K562 (cell line): ENCODE results near the gene SNX1. TPM values are rescaled to one million over a fixed set of nuclear protein-coding genes. Genes with fewer than 3 reads are reported as not detected.

Experiments
- ATAC-seq: fragments of 200-7000 bp; cut with Tn5 transposase; 3 replicates; pipeline ENCODE4 v1.9.1; 2020; ENCODE audit warnings: moderate library complexity
- BruUV-seq: library from RNA; stranded (reverse); fragments of 400-500 nt; replicated peaks from 2 replicates; lab custom pipeline; 2021; lab: Mats Ljungman, UMichigan
- CTCF ChIA-PET: fragments of 300-600 bp; formaldehyde crosslinking; extraction: SDS; loops from one replicate; lab custom pipeline; 2021; ENCODE audit warnings: low intra/inter-chr PET ratio; lab: Yijun Ruan, JAX
- POLR2A ChIA-PET: fragments of 300-600, 350-650 bp; sonication (Branson Sonifier 250); formaldehyde crosslinking; extraction: SDS; loops from one replicate; lab custom pipeline; 2021; ENCODE audit warnings: antibody characterized with exemption, inconsistent platforms; lab: Yijun Ruan, JAX
- DNase-seq, 4 experiments: peaks; one replicate each; pipeline versions ENCODE4 v3.0.0 to v3.0.0-alpha.2; 2011 to 2018; ENCODE audit warnings: low spot score in 3 of 4, mixed read lengths in 3 of 4; ENCODE audit errors: extremely low read depth in 1 of 4
- FAIRE-seq: peaks from 2 replicates; lab custom pipeline; 2011; peaks lifted over from hg19 to GRCh38; lab: Jason Lieb, UNC
- H2AFZ ChIP-seq: 2 replicates; pipeline ENCODE4 v1.6.0; 2011; ENCODE audit warnings: low read depth, low read length, control low read depth, inconsistent platforms
- H3K27ac ChIP-seq: fragments of 200-600 bp; 3 replicates; pipeline ENCODE4 v1.8.0; 2011; ENCODE audit warnings: low read depth, mild to moderate bottlenecking, control low read depth, inconsistent platforms, low read length, moderate library complexity, mixed read lengths; ENCODE audit errors: extremely low read depth
- H3K27me3 ChIP-seq, 2 experiments: fragments of 300-600 bp in 1 of 2; 2 replicates in 1 of 2; 3 replicates in 1 of 2; pipeline versions ENCODE4 v1.6.0 to v1.8.0; 2011; ENCODE audit warnings: inconsistent platforms in 2 of 2, low read length in 2 of 2, mild to moderate bottlenecking in 1 of 2, mixed read lengths in 1 of 2, moderate library complexity in 1 of 2; ENCODE audit not compliant: control insufficient read depth in 2 of 2, insufficient read depth in 2 of 2
- H3K36me3 ChIP-seq: fragments of 300-600 bp; 3 replicates; pipeline ENCODE4 v1.8.0; 2011; ENCODE audit warnings: mild to moderate bottlenecking, low read length, inconsistent platforms; ENCODE audit not compliant: control insufficient read depth, insufficient read depth
- H3K4me1 ChIP-seq, 2 experiments: fragments of 200-600 bp in 1 of 2; replicated peaks in 1 of 2; 2 replicates in 1 of 2; 3 replicates in 1 of 2; pipeline versions ENCODE4 v1.5.1 to v1.8.0; 2011; ENCODE audit warnings: inconsistent platforms in 2 of 2, low read length in 2 of 2, mild to moderate bottlenecking in 1 of 2, mixed read lengths in 1 of 2, moderate library complexity in 1 of 2; ENCODE audit not compliant: control insufficient read depth in 2 of 2, insufficient read depth in 2 of 2
- H3K4me2 ChIP-seq: 2 replicates; pipeline ENCODE4 v1.6.1; 2011; ENCODE audit warnings: low read length, control low read depth, inconsistent platforms, mixed read lengths; ENCODE audit not compliant: insufficient read depth
- H3K4me3 ChIP-seq: fragments of 200-600 bp; sonication (generic), shearing (Covaris generic); 2 replicates; pipeline ENCODE4 v1.5.1; 2016; ENCODE audit warnings: control low read depth, inconsistent platforms
- H3K79me2 ChIP-seq: fragments of 200-600 bp; 3 replicates; pipeline ENCODE4 v1.8.0; 2011; ENCODE audit warnings: low read length, inconsistent platforms; ENCODE audit not compliant: control insufficient read depth, insufficient read depth
- H3K9ac ChIP-seq, 2 experiments: 2 replicates each; pipeline versions ENCODE4 v1.6.0 to v1.6.1; 2011; ENCODE audit warnings: low read depth in 2 of 2, low read length in 2 of 2, control low read depth in 1 of 2, inconsistent platforms in 1 of 2, mild to moderate bottlenecking in 1 of 2, mixed read lengths in 1 of 2; ENCODE audit not compliant: insufficient read depth in 1 of 2
- H3K9me1 ChIP-seq: one replicate; pipeline ENCODE4 v1.6.0; 2011; ENCODE audit warnings: inconsistent platforms, mild to moderate bottlenecking, low read length, moderate library complexity; ENCODE audit not compliant: control insufficient read depth, insufficient read depth
- H3K9me3 ChIP-seq: replicated peaks from 2 replicates; pipeline ENCODE4 v1.5.1; 2011; ENCODE audit warnings: low read depth, low read length, inconsistent platforms; ENCODE audit not compliant: control insufficient read depth, insufficient read depth
- H4K20me1 ChIP-seq: replicated peaks from 2 replicates; pipeline ENCODE4 v1.6.1; 2011; ENCODE audit warnings: low read length, inconsistent platforms, mixed read lengths; ENCODE audit not compliant: control insufficient read depth, insufficient read depth
- EWSR1 ChIP-seq: fragments of 450-650 bp; IDR thresholded peaks from 2 replicates; pipeline ENCODE4 v1.6.1; 2018; ENCODE audit warnings: borderline replicate concordance, mild to moderate bottlenecking, low read depth, moderate library complexity; ENCODE audit not compliant: partially characterized antibody
- FOXJ2 ChIP-seq: fragments of 200-800 bp; sonication (Bioruptor generic); IDR thresholded peaks from 2 replicates; pipeline ENCODE4 v1.6.1; 2016; ENCODE audit warnings: missing genetic modification characterization, missing compliant biosample characterization
- HSF4 ChIP-seq: fragments of 250-450 bp; sonication (Bioruptor Pico); IDR thresholded peaks from 2 replicates; pipeline ENCODE4 v2.1.2; 2022; ENCODE audit warnings: mild to moderate bottlenecking, moderate library complexity, borderline replicate concordance
- IRF2 ChIP-seq: sonication (generic); formaldehyde crosslinking; IDR thresholded peaks from 2 replicates; pipeline ENCODE4 v1.8.1; 2022; ENCODE audit warnings: mild to moderate bottlenecking, missing genetic modification reagents
- MEIS2 ChIP-seq: fragments of 450-650 bp; IDR thresholded peaks from 2 replicates; pipeline ENCODE4 v1.6.1; 2014; ENCODE audit warnings: mild to moderate bottlenecking; ENCODE audit not compliant: partially characterized antibody
- MLLT1 ChIP-seq, 2 experiments: fragments of 450-650 bp; IDR thresholded peaks; 2 replicates each; pipeline ENCODE4 v1.6.1; 2016
- NR3C1 ChIP-seq: sonication (generic); formaldehyde crosslinking; IDR thresholded peaks from 2 replicates; pipeline ENCODE4 v1.8.1; 2022; ENCODE audit warnings: missing genetic modification reagents
- PCBP1 ChIP-seq: fragments of 200-400 bp; formaldehyde crosslinking; IDR thresholded peaks from 2 replicates; pipeline ENCODE4 v1.6.1; 2018; ENCODE audit warnings: mild to moderate bottlenecking, low read depth, low read length; ENCODE audit not compliant: poor library complexity, severe bottlenecking
- POLR2AphosphoS2 ChIP-seq: IDR thresholded peaks from 2 replicates; pipeline ENCODE4 v1.6.1; 2012; ENCODE audit warnings: low read length, improper control_type of control experiment
- POLR3A ChIP-seq: IDR thresholded peaks from 2 replicates; pipeline ENCODE4 v1.6.1; 2011; ENCODE audit warnings: borderline replicate concordance, mild to moderate bottlenecking, moderate library complexity; ENCODE audit not compliant: insufficient read length, insufficient read depth; ENCODE audit errors: extremely low read depth
- PRMT5 ChIP-seq: sonication (generic); formaldehyde crosslinking; IDR thresholded peaks from 2 replicates; pipeline ENCODE4 v1.5.0; 2020; ENCODE audit warnings: missing genetic modification reagents
- PURB ChIP-seq: sonication (generic); formaldehyde crosslinking; IDR thresholded peaks from 2 replicates; pipeline ENCODE4 v1.9.0; 2021; ENCODE audit warnings: low read depth, mild to moderate bottlenecking, missing genetic modification reagents
- SREBF1 ChIP-seq: fragments of 150-350 bp; IDR thresholded peaks from 2 replicates; pipeline ENCODE4 v1.6.1; 2014; ENCODE audit warnings: antibody characterized with exemption, low read depth, low read length, borderline replicate concordance
- TARDBP ChIP-seq: fragments of 450-650 bp; IDR thresholded peaks from 2 replicates; pipeline ENCODE4 v1.6.1; 2016
- TEAD2 ChIP-seq: fragments of 450-650 bp; IDR thresholded peaks from 2 replicates; pipeline ENCODE4 v1.6.1; 2016; ENCODE audit warnings: missing genetic modification characterization, control low read depth, missing compliant biosample characterization
- TRIM28 ChIP-seq: fragments of 450-650 bp; IDR thresholded peaks from 2 replicates; pipeline ENCODE4 v1.6.1; 2017
- ZBTB9 ChIP-seq: fragments of 450-650 bp; formaldehyde crosslinking; IDR thresholded peaks from 2 replicates; pipeline ENCODE4 v1.4.0; 2020; ENCODE audit warnings: mild to moderate bottlenecking, moderate library complexity
- ZKSCAN8 ChIP-seq: fragments of 200-800 bp; sonication (Bioruptor generic); IDR thresholded peaks from 2 replicates; pipeline ENCODE4 v1.6.1; 2016; ENCODE audit warnings: missing genetic modification characterization, missing compliant biosample characterization
- ZNF384 ChIP-seq: IDR thresholded peaks from 2 replicates; pipeline ENCODE4 v1.6.1; 2012; ENCODE audit warnings: low read depth, low read length, improper control_type of control experiment
- ZSCAN29 ChIP-seq: fragments of 450-650 bp; IDR thresholded peaks from 2 replicates; pipeline ENCODE4 v1.6.1; 2017
- WGBS: fragments of 100-300 bp; shearing (Covaris generic); methylation state at CpG from one replicate; pipeline ENCODE4 v1.1.6; 2016; ENCODE audit warnings: low coverage, mixed read lengths; ENCODE audit not compliant: insufficient coverage; ENCODE audit errors: missing lambda C conversion rate; 5-methylcytosine and 5-hydroxymethylcytosine counted together
- in situ Hi-C: fragments of 300-500 bp; cut with MboI; formaldehyde crosslinking; loops from 4 replicates; pipeline ENCODE4 v1.15.0; 2018; ENCODE audit warnings: inconsistent platforms, mixed read lengths
- intact Hi-C: fragments of 100-400 bp; cut with micrococcal nuclease; formaldehyde crosslinking; loops from 2 replicates; pipeline ENCODE4 v1.14.2; 2022
- polyA plus RNA-seq, 8 experiments: library from polyadenylated mRNA; depleted of rRNA in 4 of 8; stranded (reverse) in 5 of 8; unstranded in 3 of 8; fragments of >200 nt; fragmentation: Nextera tagmentation in 2 of 8; fragmentation: Illumina TruSeq in 1 of 8; extraction: Ambion mirVana in 2 of 8; extraction: Trizol in 1 of 8; gene quantifications; 2 replicates each; pipeline versions ENCODE4 v1.2.1 to v1.2.3, GENCODE V29; 2011 to 2014; ENCODE audit warnings: inconsistent platforms in 1 of 8, missing spikeins in 1 of 8
- total RNA-seq, 7 experiments: library from RNA; depleted of rRNA in 6 of 7; stranded (reverse); fragments of >200 nt in 6 of 7; fragmentation: Illumina TruSeq in 2 of 7; extraction: Trizol in 2 of 7; gene quantifications; 2 replicates each; pipeline versions ENCODE4 v1.2.1 to v1.2.3, GENCODE V29; 2011 to 2021; ENCODE audit warnings: low replicate concordance in 1 of 7

SNX1 gene
- total and polyA plus RNA-seq, 9 of the 15 experiments (the other 6 are each of a cell fraction or from before 2014, with no cell fraction given), result 11.0 to 105 (median 59.9) TPM

- FAIRE-seq, result no peak
- Histone ChIP-seq H3K4me1 (peaks cover 0 to 9% of the 10 kb centered on the region in 2 experiments; a peak in 3 of 5 replicates), H4K20me1 (peaks cover 7% of the 10 kb centered on the region; the same call in 1 of the 2 replicates), H2AFZ (no peak overlapping the region), H3K9ac (no peak overlapping the region), H3K9me3 (no peaks in the 10 kb centered on the region), H3K27me3 (no peaks in the 10 kb centered on the region), H3K79me2 (no peaks in the 10 kb centered on the region), H3K36me3 (peaks cover 70% of the 10 kb centered on the region), H3K4me3 (no peak overlapping the region), H3K4me2 (no peak overlapping the region), H3K27ac (no peak overlapping the region), H3K9me1 (no peaks in the 10 kb centered on the region)
- intact Hi-C loops, result no loop called here
- in situ Hi-C loops, result no loop called here
- ATAC-seq, result no peak
- BruUV-seq, result no TSS peak
- ChIA-PET POLR2A (no interaction called here), CTCF (no interaction called here)
- WGBS, result 92% methylated on average over 7 of the region's 7 CpGs
- DNase-seq, result no peak
- TF ChIP-seq FOXJ2 (tag), result no peak
- TF ChIP-seq PCBP1, result no peak
- TF ChIP-seq TEAD2, result no peak
- TF ChIP-seq NR3C1 (CRISPR knock-in tag), result no peak
- TF ChIP-seq POLR3A, result no peak
- no peak for TF ChIP-seq TRIM28
- no peak for TF ChIP-seq POLR2AphosphoS2
- TF ChIP-seq PRMT5 (CRISPR knock-in tag), result no peak
- TF ChIP-seq MEIS2, result no peak
- no peak for TF ChIP-seq MLLT1 (IDR thresholded peaks at IDR 0.05)
- TF ChIP-seq ZKSCAN8 (CRISPR knock-in tag), result no peak
- TF ChIP-seq ZNF384, result no peak
- no peak for TF ChIP-seq ZBTB9
- TF ChIP-seq HSF4 (CRISPR knock-in tag), result no peak
- no peak for TF ChIP-seq TARDBP
- no peak for TF ChIP-seq SREBF1
- no peak for TF ChIP-seq PURB
- TF ChIP-seq IRF2 (CRISPR knock-in tag), result no peak
- no peak for TF ChIP-seq EWSR1
- TF ChIP-seq ZSCAN29, result no peak
Observed at GRCh38 chr15:64136347-64136746, 40.6 kb downstream of the SNX1 start.
